PC-9 (cell line): ENCODE data around the gene SWI5. TPM values are rescaled to one million over a fixed set of nuclear protein-coding genes. Genes with fewer than 3 reads are reported as not detected.

ENCODE experiments used
- BruUV-seq: library from RNA; stranded (reverse); fragments of 400-500 nt; replicated peaks from 2 replicates; lab custom pipeline; 2021; lab: Mats Ljungman, UMichigan
- CTCF ChIA-PET: fragments of 300-600 bp; sonication (Branson Sonifier 250); formaldehyde crosslinking; loops from one replicate; lab custom pipeline; 2022; ENCODE audit warnings: antibody characterized with exemption; lab: Charles Lee
- POLR2A ChIA-PET: fragments of 300-600 bp; sonication (Branson Sonifier 250); formaldehyde crosslinking; loops from one replicate; lab custom pipeline; 2022; ENCODE audit warnings: antibody characterized with exemption; ENCODE audit not compliant: unreplicated experiment; lab: Charles Lee
- DNase-seq, 2 experiments: peaks; one replicate each; pipeline versions ENCODE4 v3.0.0 to v3.0.0-alpha.2; 2015 to 2022; ENCODE audit warnings: mixed read lengths in 1 of 2
- H2AFZ ChIP-seq: fragments of 200-600 bp; sonication (generic); 2 replicates; pipeline ENCODE4 v1.8.1; 2017; ENCODE audit warnings: antibody characterized with exemption
- H3F3A ChIP-seq: fragments of 200-600 bp; sonication (generic); 2 replicates; pipeline ENCODE4 v1.8.1; 2017; ENCODE audit warnings: antibody characterized with exemption, mild to moderate bottlenecking, low read depth; ENCODE audit not compliant: insufficient read depth
- H3K27ac ChIP-seq: fragments of 200-600 bp; sonication (generic); 2 replicates; pipeline ENCODE4 v1.6.1; 2016; ENCODE audit warnings: mixed run types
- H3K27me3 ChIP-seq: fragments of 200-600 bp; sonication (generic); 2 replicates; pipeline ENCODE4 v1.6.1; 2016; ENCODE audit warnings: low read depth, mixed run types; ENCODE audit not compliant: insufficient read depth
- H3K36me3 ChIP-seq: fragments of 200-600 bp; sonication (generic); 2 replicates; pipeline ENCODE4 v1.6.1; 2016; ENCODE audit warnings: low read depth, mixed run types
- H3K4me1 ChIP-seq: fragments of 200-600 bp; sonication (generic); replicated peaks from 2 replicates; pipeline ENCODE4 v1.6.1; 2016; ENCODE audit warnings: mixed run types; ENCODE audit not compliant: insufficient read depth
- H3K4me2 ChIP-seq: fragments of 200-600 bp; sonication (generic); 2 replicates; pipeline ENCODE4 v1.6.1; 2017; ENCODE audit warnings: mixed run types
- H3K4me3 ChIP-seq: fragments of 200-600 bp; sonication (generic); 2 replicates; pipeline ENCODE4 v1.6.1; 2016; ENCODE audit warnings: mixed run types
- H3K79me2 ChIP-seq: fragments of 200-600 bp; sonication (generic); 2 replicates; pipeline ENCODE4 v1.6.1; 2017; ENCODE audit warnings: low read depth, mixed run types
- H3K9me2 ChIP-seq: fragments of 200-600 bp; sonication (generic); 2 replicates; pipeline ENCODE4 v1.8.1; 2017; ENCODE audit warnings: mild to moderate bottlenecking; ENCODE audit not compliant: insufficient read depth
- H3K9me3 ChIP-seq: fragments of 200-600 bp; sonication (generic); 2 replicates; pipeline ENCODE4 v1.8.1; 2016; ENCODE audit warnings: low read depth; ENCODE audit not compliant: insufficient read depth
- H4K20me1 ChIP-seq: fragments of 200-600 bp; sonication (generic); 2 replicates; pipeline ENCODE4 v1.8.1; 2017; ENCODE audit not compliant: insufficient read depth
- CTCF ChIP-seq: fragments of 200-600 bp; sonication (generic); conservative IDR thresholded peaks from 2 replicates; pipeline ENCODE4 v1.6.1; 2017; ENCODE audit warnings: mixed run types, antibody characterized with exemption, mild to moderate bottlenecking, moderate library complexity
- EZH2 ChIP-seq: fragments of 200-600 bp; sonication (generic); IDR thresholded peaks from 2 replicates; pipeline ENCODE4 v1.8.0; 2017; ENCODE audit warnings: antibody characterized with exemption, low read depth
- intact Hi-C: fragments of 100-400 bp; cut with micrococcal nuclease; formaldehyde crosslinking; loops from one replicate; pipeline ENCODE4 v1.10.0; 2022; ENCODE audit not compliant: unreplicated experiment
- microRNA-seq: library from miRNA; unstranded; fragments of <30 nt; microRNA quantifications from one replicate; pipeline ENCODE4 v1.2.0, GENCODE V29; 2021; ENCODE audit warnings: borderline number of aligned reads, borderline replicate concordance
- total RNA-seq: library from RNA; stranded (reverse); gene quantifications from 2 replicates; pipeline ENCODE4 v1.2.3, GENCODE V29; 2021

The SWI5 gene
- total RNA-seq, 1 experiment from 2014 or later, result 86.0 TPM

GRCh38 chr9:128337936-128338335, 61.9 kb downstream of the SWI5 start:
- Histone ChIP-seq H3K36me3 (no peaks in the 10 kb centered on the region), H4K20me1 (no peaks in the 10 kb centered on the region), H3K27ac (no peak overlapping the region), H3K4me3 (no peak overlapping the region), H3K9me2 (no peaks in the 10 kb centered on the region), H3K79me2 (peaks cover 13% of the 10 kb centered on the region), H2AFZ (no peak overlapping the region), H3K9me3 (no peaks in the 10 kb centered on the region), H3K4me1 (peaks cover 9% of the 10 kb centered on the region; the same call in 1 of the 2 replicates), H3K4me2 (no peak overlapping the region), H3F3A (peaks cover 32% of the 10 kb centered on the region), H3K27me3 (no peaks in the 10 kb centered on the region)
- ChIA-PET CTCF (interaction anchor here (0.7 kb wide), 2 partner anchors 42 to 134 kb away, joined by 6 to 17 read pairs; no protein-coding TSS in a partner anchor), POLR2A (no interaction called here)
- no peak for DNase-seq
- intact Hi-C loops, result no loop called here
- BruUV-seq, result no TSS peak
- TF ChIP-seq CTCF (no peak), EZH2 (no peak)

Small RNAs within 50 kb of the gene (microRNA-seq; reads per million reads assigned to microRNA genes)
- not detected for gene MIR199B
- gene MIR3154, result not detected

Other genes with a start within 250 kb of the SWI5 start
- gene NAIF1, start 209.0 kb upstream of the SWI5 start, total RNA-seq, result 16.1 and 17.3 TPM in 2 replicates
- gene SLC25A25, start 208.0 kb upstream of the SWI5 start, total RNA-seq, result 11.7 and 13.4 TPM in 2 replicates
- gene PTGES2, start 148.5 kb upstream of the SWI5 start, total RNA-seq, result 95.2 and 124 TPM in 2 replicates
- 430 and 537 TPM in 2 replicates for gene LCN2, start 126.8 kb upstream of the SWI5 start, total RNA-seq
- 154 and 213 TPM in 2 replicates for gene BBLN, start 116.0 kb upstream of the SWI5 start, total RNA-seq
- 164 and 213 TPM in 2 replicates for gene CIZ1, start 84.7 kb upstream of the SWI5 start, total RNA-seq
- 134 and 148 TPM in 2 replicates for gene DNM1, start 72.9 kb upstream of the SWI5 start, total RNA-seq
- gene GOLGA2, start 269 bp upstream of the SWI5 start, total RNA-seq, result 175 and 188 TPM in 2 replicates
- gene TRUB2, start 46.2 kb downstream of the SWI5 start, total RNA-seq, result 47.6 and 62.1 TPM in 2 replicates
- 81.8 and 89.5 TPM in 2 replicates for gene COQ4, start 46.6 kb downstream of the SWI5 start, total RNA-seq
- gene SLC27A4, start 64.3 kb downstream of the SWI5 start, total RNA-seq, result 27.3 and 30.4 TPM in 2 replicates
- 98.1 and 101 TPM in 2 replicates for gene URM1, start 95.1 kb downstream of the SWI5 start, total RNA-seq
- gene CERCAM, start 144.6 kb downstream of the SWI5 start, total RNA-seq, result 87.2 and 111 TPM in 2 replicates
- 49.4 and 58.2 TPM in 2 replicates for gene ODF2, start 179.7 kb downstream of the SWI5 start, total RNA-seq
- 67.2 and 74.2 TPM in 2 replicates for gene GLE1, start 228.4 kb downstream of the SWI5 start, total RNA-seq